SK-N-SH (cell line): Measurements from ENCODE around the gene DTX1.

Experiments
- CHD2 ChIP-seq: fragments of 150-350 bp; IDR thresholded peaks from 2 replicates; pipeline ENCODE4 v1.6.1; 2018; ENCODE audit warnings: low read length; ENCODE audit not compliant: partially characterized antibody
- CTCF ChIP-seq: fragments of 200-600 bp; sonication (generic); IDR thresholded peaks from 2 replicates; pipeline ENCODE4 v1.6.1; 2017; ENCODE audit warnings: antibody characterized with exemption, mild to moderate bottlenecking, moderate library complexity
- EZH2phosphoT487 ChIP-seq: fragments of 200-600 bp; sonication (generic); IDR thresholded peaks from 2 replicates; pipeline ENCODE4 v1.6.1; 2017; ENCODE audit warnings: low read depth, mixed run types, mild to moderate bottlenecking, antibody characterized with exemption, moderate library complexity, borderline replicate concordance
- FOXM1 ChIP-seq: IDR thresholded peaks from 2 replicates; pipeline ENCODE4 v1.4.0; 2012; ENCODE audit warnings: low read depth, mild to moderate bottlenecking
- MAX ChIP-seq: IDR thresholded peaks from 2 replicates; pipeline ENCODE4 v1.4.0; 2012; ENCODE audit warnings: low read depth
- MXI1 ChIP-seq: IDR thresholded peaks from 2 replicates; pipeline ENCODE4 v1.6.1; 2012; ENCODE audit warnings: mild to moderate bottlenecking, low read depth, low read length, improper control_type of control experiment
- NRF1 ChIP-seq: IDR thresholded peaks from 2 replicates; pipeline ENCODE4 v1.6.1; 2012; ENCODE audit warnings: low read depth, mild to moderate bottlenecking, low read length
- TF ChIP-seq, protein P1 (sequence below): IDR thresholded peaks from 2 replicates; pipeline ENCODE4; 2012
- TF ChIP-seq, protein P2 (sequence below): fragments of 150-350 bp; IDR thresholded peaks from 2 replicates; pipeline ENCODE4 v1.6.1; 2017; ENCODE audit warnings: antibody characterized with exemption, low read length, low read depth, borderline replicate concordance
- TF ChIP-seq, protein P3 (sequence below): IDR thresholded peaks from 2 replicates; pipeline ENCODE4 v1.6.1; 2012; ENCODE audit warnings: mild to moderate bottlenecking, low read depth, low read length, moderate library complexity

GRCh38 chr12:113041560-113041959 is 15.0 kb upstream of the DTX1 start:
- no peak for TF ChIP-seq CTCF
- TF ChIP-seq MXI1 = no peak
- TF ChIP-seq FOXM1 = no peak
- TF ChIP-seq, protein P1, sequence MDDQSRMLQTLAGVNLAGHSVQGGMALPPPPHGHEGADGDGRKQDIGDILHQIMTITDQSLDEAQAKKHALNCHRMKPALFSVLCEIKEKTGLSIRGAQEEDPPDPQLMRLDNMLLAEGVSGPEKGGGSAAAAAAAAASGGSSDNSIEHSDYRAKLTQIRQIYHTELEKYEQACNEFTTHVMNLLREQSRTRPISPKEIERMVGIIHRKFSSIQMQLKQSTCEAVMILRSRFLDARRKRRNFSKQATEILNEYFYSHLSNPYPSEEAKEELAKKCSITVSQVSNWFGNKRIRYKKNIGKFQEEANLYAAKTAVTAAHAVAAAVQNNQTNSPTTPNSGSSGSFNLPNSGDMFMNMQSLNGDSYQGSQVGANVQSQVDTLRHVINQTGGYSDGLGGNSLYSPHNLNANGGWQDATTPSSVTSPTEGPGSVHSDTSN = no peak
- TF ChIP-seq, protein P2, sequence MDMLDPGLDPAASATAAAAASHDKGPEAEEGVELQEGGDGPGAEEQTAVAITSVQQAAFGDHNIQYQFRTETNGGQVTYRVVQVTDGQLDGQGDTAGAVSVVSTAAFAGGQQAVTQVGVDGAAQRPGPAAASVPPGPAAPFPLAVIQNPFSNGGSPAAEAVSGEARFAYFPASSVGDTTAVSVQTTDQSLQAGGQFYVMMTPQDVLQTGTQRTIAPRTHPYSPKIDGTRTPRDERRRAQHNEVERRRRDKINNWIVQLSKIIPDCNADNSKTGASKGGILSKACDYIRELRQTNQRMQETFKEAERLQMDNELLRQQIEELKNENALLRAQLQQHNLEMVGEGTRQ = no peak
- no peak for TF ChIP-seq MAX
- TF ChIP-seq NRF1 = no peak
- TF ChIP-seq EZH2phosphoT487 = no peak
- TF ChIP-seq, protein P3, sequence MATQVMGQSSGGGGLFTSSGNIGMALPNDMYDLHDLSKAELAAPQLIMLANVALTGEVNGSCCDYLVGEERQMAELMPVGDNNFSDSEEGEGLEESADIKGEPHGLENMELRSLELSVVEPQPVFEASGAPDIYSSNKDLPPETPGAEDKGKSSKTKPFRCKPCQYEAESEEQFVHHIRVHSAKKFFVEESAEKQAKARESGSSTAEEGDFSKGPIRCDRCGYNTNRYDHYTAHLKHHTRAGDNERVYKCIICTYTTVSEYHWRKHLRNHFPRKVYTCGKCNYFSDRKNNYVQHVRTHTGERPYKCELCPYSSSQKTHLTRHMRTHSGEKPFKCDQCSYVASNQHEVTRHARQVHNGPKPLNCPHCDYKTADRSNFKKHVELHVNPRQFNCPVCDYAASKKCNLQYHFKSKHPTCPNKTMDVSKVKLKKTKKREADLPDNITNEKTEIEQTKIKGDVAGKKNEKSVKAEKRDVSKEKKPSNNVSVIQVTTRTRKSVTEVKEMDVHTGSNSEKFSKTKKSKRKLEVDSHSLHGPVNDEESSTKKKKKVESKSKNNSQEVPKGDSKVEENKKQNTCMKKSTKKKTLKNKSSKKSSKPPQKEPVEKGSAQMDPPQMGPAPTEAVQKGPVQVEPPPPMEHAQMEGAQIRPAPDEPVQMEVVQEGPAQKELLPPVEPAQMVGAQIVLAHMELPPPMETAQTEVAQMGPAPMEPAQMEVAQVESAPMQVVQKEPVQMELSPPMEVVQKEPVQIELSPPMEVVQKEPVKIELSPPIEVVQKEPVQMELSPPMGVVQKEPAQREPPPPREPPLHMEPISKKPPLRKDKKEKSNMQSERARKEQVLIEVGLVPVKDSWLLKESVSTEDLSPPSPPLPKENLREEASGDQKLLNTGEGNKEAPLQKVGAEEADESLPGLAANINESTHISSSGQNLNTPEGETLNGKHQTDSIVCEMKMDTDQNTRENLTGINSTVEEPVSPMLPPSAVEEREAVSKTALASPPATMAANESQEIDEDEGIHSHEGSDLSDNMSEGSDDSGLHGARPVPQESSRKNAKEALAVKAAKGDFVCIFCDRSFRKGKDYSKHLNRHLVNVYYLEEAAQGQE = no peak
- no peak for TF ChIP-seq CHD2
